Measurements from ENCODE around the gene PYCR2.

Gene PYCR2

DNA sequence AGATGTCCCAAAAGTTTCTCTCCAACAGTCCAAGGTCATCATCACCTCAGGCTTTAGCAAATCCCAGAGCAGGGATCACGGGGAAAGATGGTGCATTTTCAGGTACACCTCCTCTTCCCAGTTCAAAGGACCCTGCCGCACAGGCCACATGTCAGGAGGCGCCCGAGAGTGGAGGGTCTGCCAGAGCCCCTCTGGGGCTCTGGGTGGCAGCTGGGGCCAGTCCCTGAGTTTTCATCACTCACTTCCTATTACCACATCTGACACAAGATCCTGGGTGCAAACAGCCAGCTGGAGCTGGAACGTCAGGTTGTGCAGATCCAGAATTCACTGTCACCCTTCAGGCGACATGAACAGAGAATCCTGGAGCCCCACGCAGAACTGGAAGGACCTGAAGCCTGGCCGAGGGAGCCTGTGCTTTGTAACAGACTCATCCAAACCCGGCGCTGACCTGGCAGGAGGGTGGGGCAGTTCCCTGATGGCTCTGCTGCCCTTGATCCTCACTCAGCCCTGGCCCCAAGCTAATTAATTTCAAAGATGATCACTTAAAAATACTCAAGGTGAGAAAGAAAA is 50.7 kb downstream of the PYCR2 start:
- DNase-seq, result no peak

DNA sequence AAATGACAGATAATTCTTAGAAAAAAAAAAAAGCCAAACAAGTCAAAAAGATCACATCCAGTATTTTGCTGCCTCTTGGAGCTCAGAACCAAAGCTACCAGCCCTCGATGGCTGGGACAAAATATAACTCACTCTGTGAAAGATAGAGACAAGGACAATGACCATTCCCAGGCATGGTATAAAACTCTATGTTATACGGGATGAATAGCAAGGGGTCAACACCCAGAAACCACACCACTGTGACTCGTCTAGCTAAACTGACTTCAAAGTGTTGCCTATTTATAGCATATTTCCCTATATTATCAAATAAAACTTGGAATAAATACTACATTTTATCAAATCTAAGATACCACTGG is 52.0 kb downstream of the PYCR2 start:
- no peak for DNase-seq

DNA sequence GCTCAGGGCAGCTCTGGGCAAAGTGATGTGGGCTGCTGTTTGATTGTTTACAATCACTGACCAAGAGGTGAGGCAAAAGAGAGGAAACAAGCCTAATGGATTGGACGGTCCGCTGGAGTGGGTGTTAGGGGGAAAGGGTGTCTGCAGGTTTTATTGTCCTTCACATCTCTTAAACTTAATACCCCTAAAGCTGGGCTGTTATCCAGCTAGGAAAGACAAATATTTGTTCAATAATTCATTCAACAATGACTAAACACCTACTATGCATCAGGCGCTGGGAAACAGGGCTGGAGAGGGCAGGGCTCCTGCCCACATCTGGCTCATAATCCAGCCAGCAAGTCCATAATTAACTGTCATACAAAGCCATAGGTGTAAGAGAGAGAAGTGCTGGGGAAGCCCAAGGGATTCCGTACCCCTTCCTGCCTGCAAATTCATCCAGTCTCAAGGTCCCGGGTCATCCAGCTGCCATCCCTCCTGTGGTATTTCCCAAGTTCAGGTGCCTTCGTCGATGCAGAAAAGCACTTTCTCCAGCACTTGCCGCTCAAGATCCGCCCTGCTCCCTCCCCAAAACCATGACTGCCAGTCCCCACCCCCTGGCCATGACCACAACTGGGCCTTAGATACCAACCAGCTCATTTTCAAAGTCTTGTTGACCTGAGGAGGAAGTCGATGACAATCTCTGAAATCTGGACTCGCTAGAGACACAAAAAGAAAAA is 52.5 kb downstream of the PYCR2 start:
- no peak for DNase-seq

DNA sequence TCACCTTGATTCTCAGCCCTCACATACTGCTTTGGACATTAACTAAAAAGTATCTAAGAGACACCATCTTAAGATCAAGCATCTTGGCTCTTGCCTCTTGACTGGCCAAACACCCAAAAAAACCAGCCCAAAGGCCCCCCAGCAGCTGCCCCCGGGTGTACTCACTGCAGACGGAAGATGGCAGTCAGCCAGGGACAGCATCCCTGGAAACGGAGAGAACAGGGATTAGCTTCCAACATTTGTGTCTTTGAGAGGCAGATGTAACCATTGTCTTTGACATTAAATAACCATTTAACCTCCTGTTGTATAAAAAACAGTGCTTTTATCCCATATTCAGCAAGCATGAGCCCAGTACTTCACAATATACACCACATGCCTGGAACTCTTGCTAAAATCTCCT is 53.1 kb downstream of the PYCR2 start:
- no peak for DNase-seq
